A549 treated with dexamethasone at 1 μM for 4 hours (cell line): Measurements from ENCODE around the gene CHP2. TPM values are rescaled to one million over a fixed set of nuclear protein-coding genes. Genes with fewer than 3 reads are reported as not detected.

Experiments
- total RNA-seq: library from RNA; stranded (reverse); fragments of 200-300 nt; extraction: Qiagen RNA extraction; gene quantifications from 5 replicates; pipeline ENCODE4 v1.2.3, GENCODE V29; 2022

CHP2 gene
- 0.05 TPM in 1 of 5 replicates, not detected in the others for total RNA-seq

GRCh38 chr16:23754594-23755483, at the start of gene CHP2:
CHP2 (plus strand) TSS chr16:23755026; CDS start chr16:23755050, 24 bp downstream.

GRCh38 chr16:23712976-23713375, 41.9 kb upstream of the CHP2 start, which contains the start of gene ERN2:
ERN2 (minus strand) TSS chr16:23713222; CDS start chr16:23713187, 35 bp downstream.

Other genes starting within 250 kb of the CHP2 start
- gene GGA2, start 244.5 kb upstream of the CHP2 start, total RNA-seq, result 23.4 to 32.9 TPM (median 28.4 TPM) in 5 replicates
- gene EARS2, start 197.7 kb upstream of the CHP2 start, total RNA-seq, result 24.6 to 31.3 TPM (median 30.1 TPM) in 5 replicates
- 35.6 to 52.7 TPM (median 50.5 TPM) in 5 replicates for gene UBFD1, start 197.3 kb upstream of the CHP2 start, total RNA-seq
- 151 to 173 TPM (median 157 TPM) in 5 replicates for gene NDUFAB1, start 158.7 kb upstream of the CHP2 start, total RNA-seq
- gene PALB2, start 113.7 kb upstream of the CHP2 start, total RNA-seq, result 11.0 to 14.6 TPM (median 12.9 TPM) in 5 replicates
- 66.7 to 76.6 TPM (median 74.1 TPM) in 5 replicates for gene DCTN5, start 113.6 kb upstream of the CHP2 start, total RNA-seq
- gene PLK1, start 76.1 kb upstream of the CHP2 start, total RNA-seq, result 148 to 173 TPM (median 166 TPM) in 5 replicates
- gene ERN2, start 41.8 kb upstream of the CHP2 start, total RNA-seq, result not detected in 5 replicates
- 0.17 to 0.23 TPM (median 0.22 TPM) in 5 replicates for gene PRKCB, start 81.0 kb downstream of the CHP2 start, total RNA-seq